HepG2 (cell line): Measurements from ENCODE around the gene ZKSCAN5. TPM values are rescaled to one million over a fixed set of nuclear protein-coding genes. Genes with fewer than 3 reads are reported as not detected.

Experiments
- BCL3 ChIP-seq: sonication (generic); formaldehyde crosslinking; IDR thresholded peaks from 2 replicates; pipeline ENCODE4 v1.5.1; 2020; ENCODE audit warnings: mild to moderate bottlenecking, missing genetic modification reagents, moderate library complexity
- CREM ChIP-seq, 2 experiments: sonication (generic) in 1 of 2; formaldehyde crosslinking in 1 of 2; IDR thresholded peaks; 2 replicates each; pipeline versions ENCODE4 v1.4.0 to v1.6.1; 2016 to 2020; ENCODE audit warnings: antibody characterized with exemption in 1 of 2, mild to moderate bottlenecking in 1 of 2, missing genetic modification reagents in 1 of 2
- ELF3 ChIP-seq: IDR thresholded peaks from 2 replicates; pipeline ENCODE4 v1.6.1; 2016; ENCODE audit warnings: missing genetic modification reagents, missing compliant biosample characterization
- GMEB2 ChIP-seq: IDR thresholded peaks from 2 replicates; pipeline ENCODE4 v1.6.1; 2016; ENCODE audit warnings: missing biosample characterization, missing genetic modification reagents, low read depth
- MAFK ChIP-seq, 2 experiments: IDR thresholded peaks in 1 of 2; conservative IDR thresholded peaks in 1 of 2; 2 replicates each; pipeline ENCODE4 v1.6.1; 2011; ENCODE audit warnings: improper control_type of control experiment in 2 of 2, low read length in 2 of 2
- NR2C2 ChIP-seq: sonication (generic); formaldehyde crosslinking; IDR thresholded peaks from 2 replicates; pipeline ENCODE4 v1.4.0; 2020; ENCODE audit warnings: missing genetic modification reagents, mild to moderate bottlenecking, moderate library complexity, borderline replicate concordance
- PAXIP1 ChIP-seq: sonication (generic); formaldehyde crosslinking; conservative IDR thresholded peaks from 2 replicates; pipeline ENCODE4 v1.4.0; 2020; ENCODE audit warnings: mild to moderate bottlenecking, missing genetic modification reagents, moderate library complexity
- TERF1 ChIP-seq: sonication (generic); formaldehyde crosslinking; IDR thresholded peaks from 2 replicates; pipeline ENCODE4 v1.8.0; 2022; ENCODE audit warnings: mild to moderate bottlenecking, missing genetic modification reagents, moderate library complexity
- TP53 ChIP-seq: sonication (generic); formaldehyde crosslinking; conservative IDR thresholded peaks from 2 replicates; pipeline ENCODE4 v1.4.0; 2020; ENCODE audit warnings: missing genetic modification reagents
- YEATS4 ChIP-seq: sonication (generic); formaldehyde crosslinking; IDR thresholded peaks from 2 replicates; pipeline ENCODE4 v1.4.0; 2020; ENCODE audit warnings: missing genetic modification reagents, borderline replicate concordance
- ZBTB33 ChIP-seq: sonication (generic); formaldehyde crosslinking; IDR thresholded peaks from 2 replicates; pipeline ENCODE4 v1.4.0; 2020; ENCODE audit warnings: missing genetic modification reagents
- ZFP36L2 ChIP-seq: sonication (generic); formaldehyde crosslinking; IDR thresholded peaks from 2 replicates; pipeline ENCODE4 v1.4.0; 2020; ENCODE audit warnings: missing genetic modification reagents
- ZNF3 ChIP-seq: IDR thresholded peaks from 2 replicates; pipeline ENCODE4 v1.7.0; 2017; ENCODE audit warnings: inconsistent platforms
- ZNF557 ChIP-seq: sonication (generic); formaldehyde crosslinking; IDR thresholded peaks from 2 replicates; pipeline ENCODE4 v1.4.0; 2020; ENCODE audit warnings: missing genetic modification reagents
- ZNF777 ChIP-seq: sonication (generic); formaldehyde crosslinking; IDR thresholded peaks from 2 replicates; pipeline ENCODE4 v1.4.0; 2020; ENCODE audit warnings: missing genetic modification reagents
- ZXDC ChIP-seq: sonication (generic); formaldehyde crosslinking; IDR thresholded peaks from 2 replicates; pipeline ENCODE4 v1.5.0; 2020; ENCODE audit warnings: mild to moderate bottlenecking, missing genetic modification reagents
- polyA plus RNA-seq, 8 experiments: library from polyadenylated mRNA; depleted of rRNA in 3 of 8; stranded (reverse) in 7 of 8; unstranded in 1 of 8; fragments of >200 nt; fragmentation: Illumina TruSeq in 4 of 8; extraction: Trizol in 4 of 8; gene quantifications; 2 replicates each; pipeline versions ENCODE4 v1.2.1 to v1.2.3, GENCODE V29; 2011 to 2016; ENCODE audit warnings: low read depth in 4 of 8, missing spikeins in 1 of 8, mixed read lengths in 1 of 8; ENCODE audit not compliant: insufficient read depth in 1 of 8
- total RNA-seq, 5 experiments: library from RNA; depleted of rRNA; stranded (reverse); fragments of >200 nt; fragmentation: Illumina TruSeq; extraction: Trizol; gene quantifications; 2 replicates each; pipeline ENCODE4 v1.2.3, GENCODE V29; 2016; ENCODE audit warnings: low read depth in 1 of 5

The ZKSCAN5 gene
- total and polyA plus RNA-seq, 2 of the 13 experiments (the other 11 are each of a cell fraction or from before 2014, with no cell fraction given): 5.5 to 11.7 TPM

- no peak for TF ChIP-seq ZXDC (CRISPR knock-in tag)
- TF ChIP-seq ZNF557 (CRISPR knock-in tag): no peak
- no peak for TF ChIP-seq ZNF3 (CRISPR knock-in tag)
- TF ChIP-seq BCL3 (CRISPR knock-in tag): peak; percentile 61
- TF ChIP-seq TP53 (CRISPR knock-in tag): no peak
- TF ChIP-seq TERF1 (CRISPR knock-in tag): no peak
- TF ChIP-seq GMEB2 (CRISPR knock-in tag): no peak
- peak; percentile 41 for TF ChIP-seq PAXIP1 (CRISPR knock-in tag)
- no peak; the same call in 1 of the 2 replicates for TF ChIP-seq ELF3 (CRISPR knock-in tag)
- no peak for TF ChIP-seq ZFP36L2
- peak; percentile 97 for TF ChIP-seq NR2C2 (CRISPR knock-in tag)
- TF ChIP-seq MAFK (conservative IDR thresholded peaks at IDR 0.05 in 1 of 2, IDR thresholded peaks at IDR 0.05 in 1 of 2; ENCODE audit: low read length in 2 of 2): no peak
- TF ChIP-seq CREM (IDR thresholded peaks at IDR 0.05): peak; percentile 90
- TF ChIP-seq CREM (CRISPR knock-in tag; IDR thresholded peaks at IDR 0.05): no peak
- no peak for TF ChIP-seq ZBTB33 (CRISPR knock-in tag)
- TF ChIP-seq YEATS4 (CRISPR knock-in tag): peak; percentile 43
- 0 out of 2 replicates have a peak, but pooled peaks have one; percentile 41 for TF ChIP-seq ZNF777 (CRISPR knock-in tag)
Observed at GRCh38 chr7:99504603-99505323, at the start of gene ZKSCAN5 (continued).
